ENCODE data around the gene PRR33. TPM values are rescaled to one million over a fixed set of nuclear protein-coding genes. Genes with fewer than 3 reads are reported as not detected.

PRR33 gene
- total and polyA plus RNA-seq, 2 experiments from 2014 or later: 0.29 TPM; not detected in 1

- H3K27me3 ChIP-seq: no peaks in the 10 kb centered on the region
- H3K4me1 ChIP-seq (ENCODE audit: insufficient read depth): peaks cover 17% of the 10 kb centered on the region
- H2AFZ ChIP-seq: no peak overlapping the region
- H3K4me3 ChIP-seq: no peak overlapping the region
- no peak overlapping the region for H3K4me2 ChIP-seq
- H3K36me3 ChIP-seq (replicated peaks; ENCODE audit: insufficient read depth, low read depth): no peaks in the 10 kb centered on the region
- H3K79me2 ChIP-seq: no peaks in the 10 kb centered on the region
- no peaks in the 10 kb centered on the region for H3K9me3 ChIP-seq (ENCODE audit: low read depth)
- 82% methylated on average over 1 of the region's 1 CpG for WGBS (ENCODE audit: low lambda C conversion rate, missing lambda C conversion rate)
- no peaks in the 10 kb centered on the region for H4K20me1 ChIP-seq (ENCODE audit: insufficient read depth, poor library complexity, severe bottlenecking)
- no peak for DNase-seq (ENCODE audit: low spot score)
- H3K9me2 ChIP-seq (replicated peaks; ENCODE audit: insufficient read depth): no peaks in the 10 kb centered on the region
- no peak overlapping the region for H3K27ac ChIP-seq
- TF ChIP-seq EZH2phosphoT487 (IDR thresholded peaks at IDR 0.05; ENCODE audit: low read depth, severe bottlenecking, unreplicated experiment) (no peak), CTCF (IDR thresholded peaks at IDR 0.05; ENCODE audit: poor library complexity) (no peak), EZH2 (IDR thresholded peaks at IDR 0.05; ENCODE audit: borderline replicate concordance) (no peak)
These were observed 31.6 kb downstream of the PRR33 start for GRCh38 chr11:1860108-1860507.

- Histone ChIP-seq H3K36me3 (replicated peaks; ENCODE audit: insufficient read depth, low read depth) (no peaks in the 10 kb centered on the region), H3K27me3 (no peaks in the 10 kb centered on the region), H2AFZ (no peak overlapping the region), H4K20me1 (ENCODE audit: insufficient read depth, poor library complexity, severe bottlenecking) (no peaks in the 10 kb centered on the region), H3K79me2 (no peaks in the 10 kb centered on the region), H3K9me3 (ENCODE audit: low read depth) (no peaks in the 10 kb centered on the region), H3K27ac (no peak overlapping the region), H3K4me3 (no peak overlapping the region), H3K4me2 (no peak overlapping the region), H3K9me2 (replicated peaks; ENCODE audit: insufficient read depth) (no peaks in the 10 kb centered on the region), H3K4me1 (ENCODE audit: insufficient read depth) (peaks cover 7% of the 10 kb centered on the region)
- 93% methylated on average over 4 of the region's 4 CpGs for WGBS (ENCODE audit: low lambda C conversion rate, missing lambda C conversion rate)
- TF ChIP-seq CTCF (IDR thresholded peaks at IDR 0.05; ENCODE audit: poor library complexity) (no peak), EZH2phosphoT487 (IDR thresholded peaks at IDR 0.05; ENCODE audit: low read depth, severe bottlenecking, unreplicated experiment) (no peak), EZH2 (IDR thresholded peaks at IDR 0.05; ENCODE audit: borderline replicate concordance) (no peak)
- DNase-seq (ENCODE audit: low spot score): no peak
These were observed 32.7 kb downstream of the PRR33 start for GRCh38 chr11:1859004-1859403.

- H3K27me3 ChIP-seq: no peaks in the 10 kb centered on the region
- 88% methylated on average over 7 of the region's 7 CpGs for WGBS (ENCODE audit: low lambda C conversion rate, missing lambda C conversion rate)
- no peak overlapping the region for H2AFZ ChIP-seq
- no peak overlapping the region for H3K4me3 ChIP-seq
- no peaks in the 10 kb centered on the region for H3K79me2 ChIP-seq
- H3K27ac ChIP-seq: no peak overlapping the region
- TF ChIP-seq CTCF (IDR thresholded peaks at IDR 0.05; ENCODE audit: poor library complexity) (no peak), EZH2 (IDR thresholded peaks at IDR 0.05; ENCODE audit: borderline replicate concordance) (no peak), EZH2phosphoT487 (IDR thresholded peaks at IDR 0.05; ENCODE audit: low read depth, severe bottlenecking, unreplicated experiment) (no peak)
- no peaks in the 10 kb centered on the region for H3K9me2 ChIP-seq (replicated peaks; ENCODE audit: insufficient read depth)
- peaks cover 3% of the 10 kb centered on the region for H3K4me1 ChIP-seq (ENCODE audit: insufficient read depth)
- H3K36me3 ChIP-seq (replicated peaks; ENCODE audit: insufficient read depth, low read depth): no peaks in the 10 kb centered on the region
- no peaks in the 10 kb centered on the region for H4K20me1 ChIP-seq (ENCODE audit: insufficient read depth, poor library complexity, severe bottlenecking)
- no peaks in the 10 kb centered on the region for H3K9me3 ChIP-seq (ENCODE audit: low read depth)
- no peak overlapping the region for H3K4me2 ChIP-seq
- no peak for DNase-seq (ENCODE audit: low spot score)
These were observed 33.1 kb downstream of the PRR33 start for GRCh38 chr11:1858576-1858975.

GRCh38 chr11:1858154-1858553, 33.5 kb downstream of the PRR33 start:
- no peaks in the 10 kb centered on the region for H3K4me1 ChIP-seq (ENCODE audit: insufficient read depth)
- no peak for DNase-seq (ENCODE audit: low spot score)
- WGBS (ENCODE audit: low lambda C conversion rate, missing lambda C conversion rate): 95% methylated on average over 9 of the region's 9 CpGs

More at GRCh38 chr11:1858154-1858553, 33.5 kb downstream of the PRR33 start:
- TF ChIP-seq CTCF (IDR thresholded peaks at IDR 0.05; ENCODE audit: poor library complexity) (no peak), EZH2 (IDR thresholded peaks at IDR 0.05; ENCODE audit: borderline replicate concordance) (no peak), EZH2phosphoT487 (IDR thresholded peaks at IDR 0.05; ENCODE audit: low read depth, severe bottlenecking, unreplicated experiment) (no peak)
- no peak overlapping the region for H3K4me2 ChIP-seq
- H3K4me3 ChIP-seq: no peak overlapping the region
- no peaks in the 10 kb centered on the region for H3K9me3 ChIP-seq (ENCODE audit: low read depth)
- H3K79me2 ChIP-seq: no peaks in the 10 kb centered on the region
- no peaks in the 10 kb centered on the region for H4K20me1 ChIP-seq (ENCODE audit: insufficient read depth, poor library complexity, severe bottlenecking)
- no peaks in the 10 kb centered on the region for H3K27me3 ChIP-seq
- H3K36me3 ChIP-seq (replicated peaks; ENCODE audit: insufficient read depth, low read depth): no peaks in the 10 kb centered on the region
- no peaks in the 10 kb centered on the region for H3K9me2 ChIP-seq (replicated peaks; ENCODE audit: insufficient read depth)
- no peak overlapping the region for H3K27ac ChIP-seq
- no peak overlapping the region for H2AFZ ChIP-seq

All from hepatocyte (in vitro differentiated cells).